Measurements from ENCODE around the gene CD38.

CD38 gene

DNA sequence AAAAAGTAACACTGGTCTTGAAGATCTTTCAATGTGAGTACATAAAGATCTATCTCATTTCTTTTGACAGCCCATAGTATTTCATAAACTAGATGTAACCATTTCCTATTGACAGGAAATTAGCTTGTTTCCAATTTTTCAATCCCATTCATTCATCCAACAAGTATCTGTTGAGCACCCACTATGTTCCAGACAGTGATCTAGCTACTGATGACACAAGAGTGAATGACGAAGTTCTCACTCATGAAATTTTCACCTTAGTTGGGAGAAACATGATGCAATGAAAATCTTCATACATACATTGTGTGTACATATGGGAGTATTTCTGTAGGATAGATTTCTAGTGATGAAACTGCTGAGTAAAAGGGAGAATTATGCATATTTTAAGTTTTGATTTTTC lies 1.7 kb downstream of the CD38 start:
- peak overlapping the region; percentile 54 for H3K4me3 ChIP-seq (ENCODE audit: low read length)
- no peak overlapping the region for H3K9ac ChIP-seq (ENCODE audit: low read depth, low read length)
- peaks cover 4% of the 10 kb centered on the region; the same call in 1 of the 2 replicates for H3K4me1 ChIP-seq (ENCODE audit: insufficient read depth, low read length)
- H3K27me3 ChIP-seq (ENCODE audit: insufficient read depth, low read length) = peaks cover 54% of the 10 kb centered on the region
- 83% methylated on average over 1 of the region's 1 CpG for WGBS
- no peaks in the 10 kb centered on the region for H3K9me3 ChIP-seq (ENCODE audit: insufficient read depth, low read depth, low read length)
- no peaks in the 10 kb centered on the region for H3K36me3 ChIP-seq (ENCODE audit: insufficient read depth, low read length)
- H3K27ac ChIP-seq (ENCODE audit: low read depth, low read length) = no peak overlapping the region

DNA sequence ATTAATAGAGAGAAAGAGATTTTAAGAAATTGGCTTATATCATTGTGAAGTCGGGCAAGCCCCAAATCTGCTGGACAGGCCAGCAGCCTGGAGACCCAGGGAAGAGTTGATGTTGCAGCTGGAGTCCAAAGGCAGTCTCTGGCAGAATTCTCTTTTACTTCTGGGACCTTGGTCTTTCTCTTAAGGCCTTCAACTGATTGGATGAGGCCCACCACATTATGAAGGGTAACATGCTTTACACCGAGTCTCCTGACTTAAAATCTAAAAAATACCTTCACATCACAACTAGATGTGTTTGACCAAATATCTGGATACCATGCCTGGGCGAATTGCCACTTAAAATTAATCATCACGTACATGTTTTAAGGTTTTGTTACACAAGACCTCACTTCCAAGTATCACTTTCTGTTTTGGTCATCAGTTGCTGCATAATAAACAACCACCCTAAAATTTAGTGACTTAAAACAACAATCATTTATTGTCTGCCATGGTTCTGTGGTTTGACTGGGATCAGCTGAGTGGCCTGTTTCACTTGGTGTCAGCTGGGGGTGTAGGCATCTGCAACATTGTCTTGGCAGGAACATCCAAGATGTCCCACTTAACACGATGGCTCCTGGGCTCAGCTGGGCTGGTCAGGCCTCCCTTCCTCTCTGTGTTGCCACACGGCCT lies 3.4 kb downstream of the CD38 start:
- peaks cover 46% of the 10 kb centered on the region for H3K27me3 ChIP-seq (ENCODE audit: insufficient read depth, low read length)
- H3K4me1 ChIP-seq (ENCODE audit: insufficient read depth, low read length) = peaks cover 4% of the 10 kb centered on the region; the same call in 1 of the 2 replicates
- no peak overlapping the region for H3K9ac ChIP-seq (ENCODE audit: low read depth, low read length)
- H3K4me3 ChIP-seq (ENCODE audit: low read length) = no peak overlapping the region
- H3K9me3 ChIP-seq (ENCODE audit: insufficient read depth, low read depth, low read length) = no peaks in the 10 kb centered on the region
- H3K27ac ChIP-seq (ENCODE audit: low read depth, low read length) = no peak overlapping the region
- no peaks in the 10 kb centered on the region for H3K36me3 ChIP-seq (ENCODE audit: insufficient read depth, low read length)
- WGBS = 85% methylated on average over 6 of the region's 6 CpGs

DNA sequence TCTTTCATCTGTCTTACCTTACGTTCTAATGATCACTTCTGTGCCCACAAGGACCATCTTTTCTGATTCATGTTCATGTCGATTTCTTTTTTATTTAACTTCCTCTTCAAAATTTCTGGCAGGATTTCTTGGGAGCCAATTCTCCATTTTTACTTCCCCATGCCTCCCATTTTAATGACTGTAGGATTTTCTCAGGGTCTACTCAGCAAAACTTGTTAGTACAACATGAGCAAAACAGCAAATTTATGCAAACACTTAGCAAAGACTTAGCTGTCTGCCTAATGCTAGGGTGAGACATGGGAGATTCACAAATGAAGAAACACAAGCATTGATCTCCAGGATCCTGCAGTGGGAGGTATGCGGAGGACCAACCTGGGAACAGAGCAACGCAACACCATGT lies 5.5 kb downstream of the CD38 start:
- 73% methylated on average over 4 of the region's 4 CpGs for WGBS
- peaks cover 4% of the 10 kb centered on the region; the same call in 1 of the 2 replicates for H3K4me1 ChIP-seq (ENCODE audit: insufficient read depth, low read length)
- peaks cover 16% of the 10 kb centered on the region for H3K9me3 ChIP-seq (ENCODE audit: insufficient read depth, low read depth, low read length)
- no peak overlapping the region for H3K27ac ChIP-seq (ENCODE audit: low read depth, low read length)
- peaks cover 25% of the 10 kb centered on the region for H3K27me3 ChIP-seq (ENCODE audit: insufficient read depth, low read length)
- no peak overlapping the region for H3K9ac ChIP-seq (ENCODE audit: low read depth, low read length)
- no peaks in the 10 kb centered on the region for H3K36me3 ChIP-seq (ENCODE audit: insufficient read depth, low read length)
- no peak overlapping the region for H3K4me3 ChIP-seq (ENCODE audit: low read length)

DNA sequence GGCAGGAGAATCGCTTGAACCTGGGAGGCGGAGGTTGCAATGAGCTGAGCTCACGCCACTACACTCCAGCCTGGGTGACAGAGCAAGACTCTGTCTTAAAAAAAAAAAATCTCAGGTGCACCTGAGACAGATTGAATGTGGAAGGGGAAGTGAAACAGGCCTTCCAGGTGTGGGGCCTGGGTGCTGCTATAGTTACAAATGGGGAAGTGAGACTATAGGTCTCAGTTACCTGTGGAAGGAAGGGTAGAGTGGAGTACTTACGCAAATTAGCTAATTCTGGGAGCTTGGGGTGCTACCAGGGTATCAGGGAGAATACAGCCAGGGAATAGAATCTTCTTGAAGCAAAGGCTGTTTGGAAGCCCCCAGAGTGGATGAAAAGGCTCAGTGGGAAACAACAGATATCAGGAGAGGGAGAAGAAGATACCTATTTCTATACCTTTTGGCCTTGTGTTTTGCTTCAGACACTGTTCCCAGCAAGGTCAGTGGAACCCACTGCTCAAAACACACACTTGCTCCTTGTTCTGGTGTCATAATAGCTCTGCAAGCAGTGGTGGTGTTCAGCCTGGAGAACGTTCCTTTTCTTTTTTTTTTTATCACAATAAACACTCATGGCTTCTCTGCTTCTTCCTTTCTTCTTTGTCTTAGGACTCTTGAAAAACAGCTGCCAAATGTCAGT lies 7.0 kb downstream of the CD38 start:
- H3K4me1 ChIP-seq (ENCODE audit: insufficient read depth, low read length) = no peaks in the 10 kb centered on the region
- H3K9ac ChIP-seq (ENCODE audit: low read depth, low read length) = no peak overlapping the region
- H3K27me3 ChIP-seq (ENCODE audit: insufficient read depth, low read length) = peaks cover 10% of the 10 kb centered on the region
- H3K9me3 ChIP-seq (ENCODE audit: insufficient read depth, low read depth, low read length) = peaks cover 29% of the 10 kb centered on the region
- H3K4me3 ChIP-seq (ENCODE audit: low read length) = no peak overlapping the region
- no peaks in the 10 kb centered on the region for H3K36me3 ChIP-seq (ENCODE audit: insufficient read depth, low read length)
- no peak overlapping the region for H3K27ac ChIP-seq (ENCODE audit: low read depth, low read length)
- WGBS = 88% methylated on average over 5 of the region's 5 CpGs

DNA sequence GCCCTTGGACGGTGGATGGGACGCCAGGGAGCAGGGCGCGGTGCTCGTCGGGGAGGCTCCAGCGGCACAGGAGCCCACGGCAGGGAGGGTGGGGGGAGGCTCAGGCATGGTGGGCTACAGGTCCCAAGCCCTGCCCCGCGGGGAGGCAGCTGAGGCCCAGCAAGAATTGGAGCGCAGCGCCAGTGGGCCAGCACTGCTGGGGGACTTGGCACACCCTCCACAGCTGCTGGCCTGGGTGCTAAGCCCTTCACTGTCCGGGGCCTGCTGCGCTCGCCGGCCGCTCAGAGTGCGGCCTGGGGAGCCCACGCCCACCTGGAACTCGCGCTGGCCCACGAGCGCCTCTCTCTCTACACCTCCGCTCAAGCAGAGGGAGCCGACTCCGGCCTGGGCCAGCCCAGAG lies 8.6 kb downstream of the CD38 start:
- H3K9me3 ChIP-seq (ENCODE audit: insufficient read depth, low read depth, low read length) = peaks cover 29% of the 10 kb centered on the region
- H3K27ac ChIP-seq (ENCODE audit: low read depth, low read length) = no peak overlapping the region
- H3K4me3 ChIP-seq (ENCODE audit: low read length) = no peak overlapping the region
- H3K27me3 ChIP-seq (ENCODE audit: insufficient read depth, low read length) = no peaks in the 10 kb centered on the region
- H3K36me3 ChIP-seq (ENCODE audit: insufficient read depth, low read length) = no peaks in the 10 kb centered on the region
- H3K9ac ChIP-seq (ENCODE audit: low read depth, low read length) = no peak overlapping the region
- WGBS = 96% methylated on average over 26 of the region's 26 CpGs
- H3K4me1 ChIP-seq (ENCODE audit: insufficient read depth, low read length) = no peaks in the 10 kb centered on the region

DNA sequence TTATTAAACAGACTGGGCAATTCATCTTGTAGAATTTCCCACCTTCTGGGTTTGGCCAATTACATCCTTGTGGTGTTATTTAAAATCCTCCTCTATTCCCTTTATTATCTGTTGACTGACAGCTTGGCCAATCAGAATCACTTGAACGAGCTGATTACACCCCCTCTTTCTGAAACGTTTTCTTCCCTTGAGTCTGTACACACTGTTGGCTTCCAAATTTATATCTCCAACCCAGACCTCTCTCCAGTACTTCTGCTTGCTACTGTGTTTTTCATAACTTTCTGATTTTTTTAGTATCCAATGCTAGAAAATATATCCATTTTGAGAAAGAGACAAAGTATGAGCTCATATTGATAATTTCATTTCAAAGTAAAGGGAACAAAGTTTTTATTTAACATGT lies 14.8 kb downstream of the CD38 start:
- Histone ChIP-seq H3K4me3 (ENCODE audit: low read length) (no peak overlapping the region), H3K9ac (ENCODE audit: low read depth, low read length) (no peak overlapping the region), H3K27me3 (ENCODE audit: insufficient read depth, low read length) (no peaks in the 10 kb centered on the region), H3K27ac (ENCODE audit: low read depth, low read length) (no peak overlapping the region), H3K36me3 (ENCODE audit: insufficient read depth, low read length) (no peaks in the 10 kb centered on the region), H3K4me1 (ENCODE audit: insufficient read depth, low read length) (no peaks in the 10 kb centered on the region), H3K9me3 (ENCODE audit: insufficient read depth, low read depth, low read length) (peaks cover 20% of the 10 kb centered on the region)
- 75% methylated on average over 2 of the region's 2 CpGs for WGBS

DNA sequence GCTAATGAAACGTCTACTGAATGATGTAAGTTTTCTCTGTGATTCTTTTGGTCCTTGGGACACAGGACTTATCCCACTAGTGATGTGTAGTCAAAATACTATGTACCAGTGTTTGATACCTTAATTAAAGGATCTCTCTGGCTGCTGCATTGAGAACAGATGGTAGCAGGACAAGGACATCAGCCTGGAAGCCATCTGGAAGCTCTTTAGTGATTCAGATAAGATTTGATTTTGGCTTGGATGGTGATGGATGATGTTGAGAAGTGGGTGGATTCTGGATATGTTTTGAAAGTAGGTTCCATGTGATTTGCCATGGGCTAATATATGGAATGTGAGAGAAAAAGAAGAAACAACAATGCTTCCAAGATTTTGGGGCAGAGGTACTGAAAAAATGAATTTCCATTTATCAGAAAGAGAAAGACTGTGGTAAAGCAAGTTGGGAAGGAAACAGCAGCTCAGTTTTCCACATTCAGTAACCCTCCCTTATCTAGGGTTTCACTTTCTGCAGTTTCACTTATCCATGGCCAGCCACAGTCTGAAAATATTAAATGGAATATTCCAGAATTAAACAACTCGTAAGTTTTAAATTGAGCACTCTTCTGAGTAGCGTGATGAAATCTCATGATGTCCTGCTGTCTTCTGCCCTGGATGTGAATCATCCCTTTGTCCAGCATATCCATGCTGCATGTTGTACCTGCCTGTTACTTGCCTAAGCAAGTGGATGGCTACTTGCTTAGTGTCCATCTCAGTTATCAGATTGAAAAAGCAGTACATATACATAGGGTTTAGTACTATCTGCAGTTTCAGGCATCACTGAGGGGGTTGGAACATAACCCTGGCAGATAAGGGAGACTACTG lies 15.6 kb downstream of the CD38 start:
- no peak overlapping the region for H3K4me3 ChIP-seq (ENCODE audit: low read length)
- H3K9me3 ChIP-seq (ENCODE audit: insufficient read depth, low read depth, low read length) = peaks cover 12% of the 10 kb centered on the region; the same call in 1 of the 2 replicates
- 92% methylated on average over 3 of the region's 3 CpGs for WGBS
- no peaks in the 10 kb centered on the region for H3K36me3 ChIP-seq (ENCODE audit: insufficient read depth, low read length)
- H3K27ac ChIP-seq (ENCODE audit: low read depth, low read length) = no peak overlapping the region
- no peaks in the 10 kb centered on the region for H3K27me3 ChIP-seq (ENCODE audit: insufficient read depth, low read length)
- H3K4me1 ChIP-seq (ENCODE audit: insufficient read depth, low read length) = no peaks in the 10 kb centered on the region
- no peak overlapping the region for H3K9ac ChIP-seq (ENCODE audit: low read depth, low read length)

DNA sequence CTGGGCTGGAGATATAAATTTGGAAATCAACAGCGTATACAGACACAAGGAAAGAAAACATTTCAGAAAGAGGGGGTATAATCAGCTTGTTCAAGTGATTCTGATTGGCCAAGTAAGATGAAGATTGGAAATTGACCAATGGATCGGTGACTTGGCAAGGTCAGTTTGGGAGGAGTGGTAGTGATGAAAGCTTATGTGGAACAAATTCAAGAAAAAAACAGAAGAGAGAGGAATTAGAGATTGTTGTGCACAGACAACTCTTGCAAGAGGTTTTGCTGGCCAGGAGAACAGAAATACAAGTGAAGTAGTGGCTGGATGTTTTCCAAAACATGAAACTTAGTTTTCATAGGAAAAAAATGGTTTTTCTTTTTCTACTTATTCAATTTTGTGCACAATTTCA lies 16.3 kb downstream of the CD38 start:
- Histone ChIP-seq H3K4me1 (ENCODE audit: insufficient read depth, low read length) (no peaks in the 10 kb centered on the region), H3K27me3 (ENCODE audit: insufficient read depth, low read length) (no peaks in the 10 kb centered on the region), H3K4me3 (ENCODE audit: low read length) (no peak overlapping the region), H3K9ac (ENCODE audit: low read depth, low read length) (no peak overlapping the region), H3K36me3 (ENCODE audit: insufficient read depth, low read length) (no peaks in the 10 kb centered on the region), H3K9me3 (ENCODE audit: insufficient read depth, low read depth, low read length) (peaks cover 6% of the 10 kb centered on the region; the same call in 1 of the 2 replicates), H3K27ac (ENCODE audit: low read depth, low read length) (no peak overlapping the region)
- WGBS = 95% methylated on average over 2 of the region's 2 CpGs

DNA sequence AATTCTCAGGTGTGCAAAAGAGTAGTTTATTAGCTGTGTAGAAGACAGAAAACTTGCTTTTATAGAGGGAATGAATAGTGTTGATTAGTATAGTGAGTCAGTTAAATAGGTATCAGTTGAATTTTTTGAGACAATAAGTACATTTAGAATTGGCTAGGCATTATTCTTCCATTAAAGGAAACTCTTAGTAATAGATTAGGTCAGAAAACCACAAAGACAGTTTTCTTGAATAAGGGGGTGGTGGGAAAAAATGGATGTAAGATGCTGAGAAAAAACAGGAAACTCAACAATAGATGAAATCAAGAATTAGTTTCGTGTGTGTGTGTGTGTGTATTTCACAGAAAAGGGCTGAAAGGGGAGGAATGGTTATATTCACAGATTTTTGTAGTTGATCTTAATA lies 16.8 kb downstream of the CD38 start:
- Histone ChIP-seq H3K27ac (ENCODE audit: low read depth, low read length) (no peak overlapping the region), H3K27me3 (ENCODE audit: insufficient read depth, low read length) (no peaks in the 10 kb centered on the region), H3K4me3 (ENCODE audit: low read length) (no peak overlapping the region), H3K4me1 (ENCODE audit: insufficient read depth, low read length) (no peaks in the 10 kb centered on the region), H3K36me3 (ENCODE audit: insufficient read depth, low read length) (no peaks in the 10 kb centered on the region), H3K9ac (ENCODE audit: low read depth, low read length) (no peak overlapping the region), H3K9me3 (ENCODE audit: insufficient read depth, low read depth, low read length) (peaks cover 6% of the 10 kb centered on the region)
- WGBS = 89% methylated on average over 1 of the region's 1 CpG

DNA sequence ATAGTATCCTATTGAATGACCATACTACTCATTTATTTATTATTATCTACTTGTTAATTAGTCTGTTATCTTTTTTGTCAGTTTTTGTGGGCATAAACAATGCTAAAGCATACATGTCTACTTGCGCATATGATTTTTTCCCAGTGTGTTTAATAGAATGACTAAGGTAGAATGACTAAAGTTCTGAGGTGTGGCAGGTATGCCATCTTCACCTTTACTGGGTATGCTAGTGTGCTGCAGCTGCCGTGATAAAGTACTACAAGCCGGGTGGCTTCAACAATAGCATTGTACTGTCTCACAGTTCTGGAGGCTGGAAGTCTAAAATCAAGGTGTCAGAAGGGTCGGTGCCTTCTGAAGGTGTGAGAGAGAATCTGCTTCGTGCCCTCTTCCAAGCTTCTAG lies 19.2 kb downstream of the CD38 start:
- no peaks in the 10 kb centered on the region for H3K36me3 ChIP-seq (ENCODE audit: insufficient read depth, low read length)
- H3K4me3 ChIP-seq (ENCODE audit: low read length) = no peak overlapping the region
- H3K27me3 ChIP-seq (ENCODE audit: insufficient read depth, low read length) = no peaks in the 10 kb centered on the region
- no peaks in the 10 kb centered on the region for H3K4me1 ChIP-seq (ENCODE audit: insufficient read depth, low read length)
- H3K27ac ChIP-seq (ENCODE audit: low read depth, low read length) = no peak overlapping the region
- WGBS = 82% methylated on average over 5 of the region's 5 CpGs
- H3K9me3 ChIP-seq (ENCODE audit: insufficient read depth, low read depth, low read length) = peaks cover 6% of the 10 kb centered on the region; the same call in 1 of the 2 replicates
- no peak overlapping the region for H3K9ac ChIP-seq (ENCODE audit: low read depth, low read length)

DNA sequence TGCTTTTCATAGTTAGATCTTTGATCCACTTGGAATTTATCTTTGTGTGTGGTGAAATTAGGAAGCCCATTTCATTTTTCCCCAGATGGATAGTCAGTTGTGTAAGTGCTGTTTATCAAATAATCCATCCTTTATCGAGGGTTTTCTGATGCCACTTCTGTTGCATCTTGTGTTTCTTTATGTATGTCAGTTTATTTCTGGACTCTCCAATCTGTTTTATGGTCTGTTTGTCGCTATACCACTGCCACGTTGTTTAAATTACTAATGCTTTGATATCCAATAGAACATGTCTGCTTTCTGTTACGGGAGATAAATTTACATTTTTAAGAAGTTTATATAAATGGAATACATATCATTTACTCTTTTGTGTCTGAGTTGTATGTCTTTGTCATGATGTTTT lies 21.0 kb downstream of the CD38 start:
- Histone ChIP-seq H3K36me3 (ENCODE audit: insufficient read depth, low read length) (no peaks in the 10 kb centered on the region), H3K9ac (ENCODE audit: low read depth, low read length) (no peak overlapping the region), H3K27me3 (ENCODE audit: insufficient read depth, low read length) (no peaks in the 10 kb centered on the region), H3K4me3 (ENCODE audit: low read length) (no peak overlapping the region), H3K9me3 (ENCODE audit: insufficient read depth, low read depth, low read length) (peaks cover 6% of the 10 kb centered on the region; the same call in 1 of the 2 replicates), H3K4me1 (ENCODE audit: insufficient read depth, low read length) (no peaks in the 10 kb centered on the region), H3K27ac (ENCODE audit: low read depth, low read length) (no peak overlapping the region)
- 88% methylated on average over 1 of the region's 4 CpGs for WGBS
